Type B pancreatic cell (in vitro differentiated cells): ENCODE results near the gene G0S2. TPM values are rescaled to one million over a fixed set of nuclear protein-coding genes. Genes with fewer than 3 reads are reported as not detected.
"Not testable (repeated sequence)": the region's sequence is repeated elsewhere in the genome, so short reads cannot be mapped to it uniquely, and the experiment has no call there.

Experiments used
- DNase-seq: peaks from one replicate; pipeline ENCODE4 v3.0.0; 2021; ENCODE audit warnings: mixed read lengths; ENCODE audit not compliant: unreplicated experiment; ENCODE audit errors: extremely low spot score
- H3K27ac Mint-ChIP-seq: 2 replicates; pipeline ENCODE4 v1.8.0; 2021; ENCODE audit warnings: mild to moderate bottlenecking, mixed read lengths
- H3K27me3 Mint-ChIP-seq: 2 replicates; pipeline ENCODE4 v1.8.0; 2021; ENCODE audit warnings: mixed read lengths
- H3K36me3 Mint-ChIP-seq: 2 replicates; pipeline ENCODE4 v1.8.0; 2021; ENCODE audit warnings: mixed read lengths
- H3K4me1 Mint-ChIP-seq: one replicate; pipeline ENCODE4 v1.8.0; 2021; ENCODE audit warnings: mixed read lengths; ENCODE audit not compliant: unreplicated experiment
- H3K4me3 Mint-ChIP-seq: 2 replicates; pipeline ENCODE4 v1.8.0; 2021; ENCODE audit warnings: mild to moderate bottlenecking, mixed read lengths
- H3K9me3 Mint-ChIP-seq: 2 replicates; pipeline ENCODE4 v1.8.0; 2021; ENCODE audit warnings: mixed read lengths
- CTCF ChIP-seq: fragments of 200-600 bp; sonication (generic); conservative IDR thresholded peaks from 2 replicates; pipeline ENCODE4 v1.5.0; 2021; ENCODE audit warnings: antibody characterized with exemption, mild to moderate bottlenecking
- total RNA-seq: library from RNA; stranded (reverse); gene quantifications from 2 replicates; pipeline ENCODE4 v1.2.1, GENCODE V29; 2021; ENCODE audit warnings: low replicate concordance

G0S2 gene
- total RNA-seq, 1 donor from 2014 or later: 6.4 TPM

DNA sequence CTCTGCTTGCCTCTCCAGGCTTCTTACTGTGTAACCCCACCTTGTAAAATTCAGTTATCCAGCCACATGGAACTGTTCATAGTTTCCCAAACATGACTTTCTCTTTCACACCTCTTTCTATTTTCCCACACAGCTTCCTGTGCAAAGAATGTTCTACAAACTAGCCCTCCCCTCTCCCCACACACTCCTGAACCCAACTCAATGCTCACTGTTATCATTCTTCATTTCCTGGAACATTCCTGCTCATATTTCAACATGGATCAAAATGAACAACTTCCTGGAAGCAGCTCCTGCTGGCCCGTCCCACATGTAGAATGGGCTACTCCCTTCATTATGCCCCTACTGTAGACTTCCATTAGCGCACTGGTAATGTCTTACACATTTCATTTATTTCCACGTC, 21.9 kb downstream of the G0S2 start:
- no peak overlapping the region for H3K27ac Mint-ChIP-seq
- H3K27me3 Mint-ChIP-seq: peaks cover 43% of the 10 kb centered on the region

GRCh38 chr1:209700686-209701085, 25.5 kb downstream of the G0S2 start:
- peaks cover 25% of the 10 kb centered on the region for H3K27me3 Mint-ChIP-seq
- not testable (repeated sequence) for H3K4me3 Mint-ChIP-seq, H3K27ac Mint-ChIP-seq, DNase-seq, H3K36me3 Mint-ChIP-seq, H3K9me3 Mint-ChIP-seq, H3K4me1 Mint-ChIP-seq

More for the DNA sequence above, 21.9 kb downstream of the G0S2 start:
- DNase-seq: no peak
- Mint-ChIP-seq H3K4me1 (peaks cover 12% of the 10 kb centered on the region), H3K4me3 (no peak overlapping the region), H3K9me3 (peaks cover 4% of the 10 kb centered on the region), H3K36me3 (no peaks in the 10 kb centered on the region)
- no peak for TF ChIP-seq CTCF

DNA sequence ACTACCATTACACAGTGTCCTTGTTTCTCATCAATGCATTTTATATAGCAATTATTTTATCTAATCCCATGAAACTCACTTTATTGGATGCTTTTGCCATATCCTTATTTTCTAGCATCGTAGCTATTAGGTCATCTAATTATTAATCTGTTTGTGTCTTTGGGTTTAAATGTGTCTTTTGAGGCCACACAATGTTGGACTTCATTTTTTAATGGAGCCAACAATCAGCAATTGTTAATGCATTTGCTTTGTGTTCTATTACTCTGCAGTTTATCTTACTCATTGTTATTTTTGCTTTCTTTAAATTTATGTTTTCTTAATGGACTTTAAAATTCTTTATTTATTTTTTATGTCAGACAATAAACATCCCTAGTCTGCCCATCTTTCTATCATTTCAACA, 27.6 kb downstream of the G0S2 start:
- Mint-ChIP-seq H3K4me3 (no peak overlapping the region), H3K36me3 (no peaks in the 10 kb centered on the region), H3K27me3 (peaks cover 15% of the 10 kb centered on the region), H3K27ac (no peak overlapping the region), H3K9me3 (no peaks in the 10 kb centered on the region), H3K4me1 (no peaks in the 10 kb centered on the region)
- no peak for DNase-seq
- no peak for TF ChIP-seq CTCF

DNA sequence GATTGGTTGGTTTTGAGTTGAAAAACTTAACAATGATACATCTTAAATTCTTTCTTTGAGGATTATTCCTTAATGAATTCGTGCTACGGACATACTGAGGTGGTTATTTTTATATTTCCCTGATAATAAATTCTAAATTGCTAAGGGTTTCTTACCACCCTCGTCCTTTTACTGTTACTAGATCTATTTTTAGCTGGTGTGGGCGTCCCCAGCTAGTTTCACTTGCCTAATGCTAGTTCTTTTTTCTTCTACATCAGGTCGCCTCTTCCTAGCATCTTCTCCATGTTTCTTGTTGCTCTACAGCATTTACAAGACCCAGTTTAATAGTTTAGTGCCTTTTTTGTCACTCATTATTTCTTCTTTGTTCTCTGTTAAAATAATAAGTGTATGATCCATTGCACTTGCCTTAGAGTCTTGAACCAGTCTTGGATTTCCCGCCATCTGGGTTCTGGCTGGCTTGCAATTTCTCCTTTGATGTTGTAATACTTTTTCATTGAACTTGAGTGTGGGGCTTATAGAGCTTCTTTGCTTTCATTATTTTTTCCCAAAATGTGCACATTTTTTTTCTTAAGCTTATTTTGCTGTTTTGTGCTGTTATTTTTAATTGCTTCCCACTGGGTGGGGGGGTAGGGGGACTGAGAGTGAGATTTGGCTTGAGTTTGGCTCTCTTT, 28.8 kb downstream of the G0S2 start:
- no peaks in the 10 kb centered on the region for H3K9me3 Mint-ChIP-seq

GRCh38 chr1:209704584-209704983, 29.4 kb downstream of the G0S2 start, which contains the start of gene HSD11B1:
Gene HSD11B1, plus strand, starts transcription at chr1:209704846. Its CDS starts 97 bp downstream, at chr1:209704943.
- Mint-ChIP-seq H3K9me3 (no peaks in the 10 kb centered on the region), H3K36me3 (no peaks in the 10 kb centered on the region), H3K4me1 (no peaks in the 10 kb centered on the region), H3K27me3 (peaks cover 15% of the 10 kb centered on the region), H3K27ac (no peak within 1 kb of the TSS), H3K4me3 (no peak within 1 kb of the TSS)
- no peak for TF ChIP-seq CTCF
- no peak for DNase-seq

More for the DNA sequence above, 28.8 kb downstream of the G0S2 start:
- Mint-ChIP-seq H3K27ac (no peak overlapping the region), H3K4me3 (no peak overlapping the region), H3K27me3 (peaks cover 15% of the 10 kb centered on the region), H3K36me3 (no peaks in the 10 kb centered on the region), H3K4me1 (no peaks in the 10 kb centered on the region)
- no peak for TF ChIP-seq CTCF
- DNase-seq: no peak

DNA sequence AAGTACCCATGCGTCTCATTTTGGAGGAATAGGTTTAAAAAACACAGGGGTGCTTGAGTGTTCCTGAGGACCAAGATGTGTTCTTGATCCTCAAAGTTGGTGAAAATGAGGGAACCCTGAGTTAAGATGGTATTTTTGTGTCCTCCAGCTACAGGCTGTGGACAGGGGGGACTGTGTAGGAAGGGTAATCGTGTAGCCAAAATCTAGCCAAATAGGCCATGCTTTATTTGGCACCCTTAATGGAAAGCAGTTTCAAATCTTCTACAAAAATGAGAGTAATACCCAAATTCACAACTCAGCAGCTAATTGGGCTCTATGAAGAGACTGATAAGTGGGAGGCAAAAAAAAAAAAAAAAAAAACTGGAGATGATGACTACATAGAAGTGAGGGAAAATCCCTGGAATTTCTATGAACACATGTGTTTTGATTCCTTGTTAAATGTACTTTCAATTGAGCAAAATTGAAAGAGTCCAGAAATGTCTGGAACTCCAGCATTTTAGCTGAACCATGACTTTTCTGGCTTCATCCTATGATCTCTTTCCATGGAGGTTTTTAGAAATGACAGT, 29.9 kb downstream of the G0S2 start:
- H3K36me3 Mint-ChIP-seq: no peaks in the 10 kb centered on the region
- H3K9me3 Mint-ChIP-seq: no peaks in the 10 kb centered on the region
- H3K4me3 Mint-ChIP-seq: no peak overlapping the region
- peaks cover 15% of the 10 kb centered on the region for H3K27me3 Mint-ChIP-seq
- H3K4me1 Mint-ChIP-seq: no peaks in the 10 kb centered on the region
- TF ChIP-seq CTCF: no peak
- DNase-seq: no peak
- no peak overlapping the region for H3K27ac Mint-ChIP-seq
